Vagina (tissue), 2 donors: ENCODE data around the gene NRGN.

Experiments used
- POLR2A ChIP-seq, 2 donors: fragments of 450-650 bp; IDR thresholded peaks; one replicate each; pipeline ENCODE4 v1.6.1; 2017; ENCODE audit warnings: antibody characterized with exemption in 2 of 2, mild to moderate bottlenecking in 2 of 2, moderate library complexity in 2 of 2
- POLR2AphosphoS5 ChIP-seq, 2 donors: sonication (generic); formaldehyde crosslinking; IDR thresholded peaks; one replicate each; pipeline ENCODE4 v1.9.0; 2017; ENCODE audit warnings: antibody characterized with exemption in 2 of 2, mild to moderate bottlenecking in 2 of 2, low read depth in 1 of 2; ENCODE audit not compliant: insufficient read depth in 1 of 2
- TF ChIP-seq, protein P1 (sequence below), 3 experiments: fragments of 450-650 bp in 2 of 3; fragments of 200-600 bp in 1 of 3; sonication (generic) in 1 of 3; IDR thresholded peaks; one replicate each; pipeline ENCODE4 v1.5.1; 2017 to 2019; ENCODE audit warnings: antibody characterized with exemption in 3 of 3, mild to moderate bottlenecking in 2 of 3, moderate library complexity in 2 of 3

DNA sequence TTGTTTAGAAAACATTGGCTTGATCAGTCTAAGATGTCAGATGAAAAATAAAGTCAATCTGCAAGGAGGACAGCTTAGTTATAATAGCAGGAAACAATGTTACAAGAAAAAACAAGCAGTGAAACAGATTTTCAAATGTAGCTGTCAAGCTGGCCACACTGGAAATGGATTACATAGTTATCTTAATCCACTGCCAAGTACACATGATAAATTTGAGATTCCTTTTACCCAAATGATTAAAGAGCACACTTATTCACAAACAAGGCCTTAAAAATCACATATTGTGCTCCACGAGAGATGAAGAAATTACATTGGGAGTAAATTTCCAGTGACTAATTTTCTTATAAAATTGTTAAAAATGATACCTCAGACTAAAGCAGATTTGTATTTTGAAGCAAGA, 39.8 kb downstream of the NRGN start:
- TF ChIP-seq, protein P1, sequence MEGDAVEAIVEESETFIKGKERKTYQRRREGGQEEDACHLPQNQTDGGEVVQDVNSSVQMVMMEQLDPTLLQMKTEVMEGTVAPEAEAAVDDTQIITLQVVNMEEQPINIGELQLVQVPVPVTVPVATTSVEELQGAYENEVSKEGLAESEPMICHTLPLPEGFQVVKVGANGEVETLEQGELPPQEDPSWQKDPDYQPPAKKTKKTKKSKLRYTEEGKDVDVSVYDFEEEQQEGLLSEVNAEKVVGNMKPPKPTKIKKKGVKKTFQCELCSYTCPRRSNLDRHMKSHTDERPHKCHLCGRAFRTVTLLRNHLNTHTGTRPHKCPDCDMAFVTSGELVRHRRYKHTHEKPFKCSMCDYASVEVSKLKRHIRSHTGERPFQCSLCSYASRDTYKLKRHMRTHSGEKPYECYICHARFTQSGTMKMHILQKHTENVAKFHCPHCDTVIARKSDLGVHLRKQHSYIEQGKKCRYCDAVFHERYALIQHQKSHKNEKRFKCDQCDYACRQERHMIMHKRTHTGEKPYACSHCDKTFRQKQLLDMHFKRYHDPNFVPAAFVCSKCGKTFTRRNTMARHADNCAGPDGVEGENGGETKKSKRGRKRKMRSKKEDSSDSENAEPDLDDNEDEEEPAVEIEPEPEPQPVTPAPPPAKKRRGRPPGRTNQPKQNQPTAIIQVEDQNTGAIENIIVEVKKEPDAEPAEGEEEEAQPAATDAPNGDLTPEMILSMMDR (IDR thresholded peaks at IDR 0.05), result no peak
- TF ChIP-seq POLR2A (IDR thresholded peaks at IDR 0.05), result no peak
- TF ChIP-seq POLR2AphosphoS5 (IDR thresholded peaks at IDR 0.05; ENCODE audit: insufficient read depth in 1 of 2, low read depth in 1 of 2), result no peak
